ENCODE results near the gene OXCT2.
"Not testable (repeated sequence)": the region's sequence is repeated elsewhere in the genome, so short reads cannot be mapped to it uniquely, and the experiment has no call there.

OXCT2 gene

GRCh38 chr1:39805385-39805784, 34.2 kb upstream of the OXCT2 start:
- no peak overlapping the region for H3K27ac ChIP-seq
- TF ChIP-seq CTCF (conservative IDR thresholded peaks at IDR 0.05), result no peak

- no peak overlapping the region for H3K27ac ChIP-seq
- no peak for TF ChIP-seq CTCF (conservative IDR thresholded peaks at IDR 0.05)
Measured at GRCh38 chr1:39802496-39803260, 31.5 kb upstream of the OXCT2 start.

GRCh38 chr1:39800471-39800835, 29.3 kb upstream of the OXCT2 start:
- TF ChIP-seq CTCF (conservative IDR thresholded peaks at IDR 0.05), result no peak
- no peak overlapping the region for H3K27ac ChIP-seq

GRCh38 chr1:39799770-39800470, 28.8 kb upstream of the OXCT2 start:
- no peak overlapping the region for H3K27ac ChIP-seq
- TF ChIP-seq CTCF (conservative IDR thresholded peaks at IDR 0.05), result peak; percentile 87

GRCh38 chr1:39798859-39799769, 28.0 kb upstream of the OXCT2 start:
- H3K27ac ChIP-seq, result not testable (repeated sequence)

- no peak overlapping the region for H3K27ac ChIP-seq
- no peak for TF ChIP-seq CTCF (conservative IDR thresholded peaks at IDR 0.05)
Measured at GRCh38 chr1:39795651-39796050, 24.5 kb upstream of the OXCT2 start.

- no peak overlapping the region for H3K27ac ChIP-seq
- TF ChIP-seq CTCF (conservative IDR thresholded peaks at IDR 0.05), result no peak
Measured at GRCh38 chr1:39791838-39792237, 20.7 kb upstream of the OXCT2 start.
